Progenitor cell of endocrine pancreas (in vitro differentiated cells): ENCODE data around the gene STARD13. TPM values are rescaled to one million over a fixed set of nuclear protein-coding genes. Genes with fewer than 3 reads are reported as not detected.

Experiments used
- DNase-seq: peaks from one replicate; pipeline ENCODE4 v3.0.0; 2021; ENCODE audit warnings: low spot score; ENCODE audit not compliant: unreplicated experiment
- H3K27ac Mint-ChIP-seq: 2 replicates; pipeline ENCODE4 v1.8.0; 2021; ENCODE audit warnings: mild to moderate bottlenecking, moderate library complexity, mixed read lengths
- H3K27me3 Mint-ChIP-seq: 2 replicates; pipeline ENCODE4 v1.8.0; 2021; ENCODE audit warnings: mixed read lengths
- H3K36me3 Mint-ChIP-seq: 2 replicates; pipeline ENCODE4 v1.8.0; 2022; ENCODE audit warnings: mixed read lengths; ENCODE audit not compliant: insufficient read depth
- H3K4me1 Mint-ChIP-seq: 2 replicates; pipeline ENCODE4 v1.8.0; 2021; ENCODE audit warnings: low read depth, mixed read lengths
- H3K4me3 Mint-ChIP-seq: 2 replicates; pipeline ENCODE4 v1.8.0; 2021; ENCODE audit warnings: low read depth, mild to moderate bottlenecking, moderate library complexity, mixed read lengths
- H3K9me3 Mint-ChIP-seq: 2 replicates; pipeline ENCODE4 v1.8.0; 2021; ENCODE audit warnings: low read depth, mixed read lengths
- total RNA-seq: library from RNA; stranded (reverse); gene quantifications from 2 replicates; pipeline ENCODE4 v1.2.1, GENCODE V29; 2021
- TF ChIP-seq, protein P1 (sequence below): fragments of 200-600 bp; sonication (generic); IDR thresholded peaks from one replicate; pipeline ENCODE4 v1.5.0; 2021; ENCODE audit warnings: antibody characterized with exemption, mild to moderate bottlenecking; ENCODE audit not compliant: unreplicated experiment

STARD13 gene
- total RNA-seq, 1 donor from 2014 or later, result 11.7 TPM

DNA sequence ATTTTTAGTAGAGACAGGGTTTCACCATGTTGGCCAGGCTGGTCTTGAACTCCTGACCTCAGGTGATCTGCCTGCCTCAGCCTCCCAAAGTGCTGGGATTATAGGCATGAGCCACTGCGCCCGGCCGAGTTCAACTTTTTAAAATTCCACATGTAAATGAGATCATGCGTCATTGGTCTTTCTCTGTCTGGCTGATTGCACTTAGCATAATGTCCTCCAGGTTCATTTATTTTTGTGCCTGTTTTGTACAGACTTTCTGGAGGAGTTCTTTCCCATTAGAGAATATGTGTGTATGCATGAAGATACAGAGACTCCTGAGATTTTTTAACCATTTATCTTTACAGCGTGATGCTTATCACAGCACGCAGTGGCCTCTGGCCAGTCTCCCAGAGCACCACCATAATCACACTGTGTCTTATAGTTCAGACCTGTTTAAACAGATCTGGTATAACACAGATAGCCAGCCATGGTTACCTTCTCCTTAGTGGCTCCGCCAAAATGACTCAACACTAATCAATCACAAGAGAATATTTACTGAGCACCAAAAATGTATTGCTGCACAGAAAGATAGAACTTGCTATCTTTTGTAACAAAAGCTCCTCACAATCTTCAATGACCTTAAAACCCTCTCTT, 11.4 kb upstream of the STARD13 start:
- Mint-ChIP-seq H3K27ac (peak overlapping the region; percentile 20), H3K4me3 (no peak overlapping the region), H3K4me1 (peaks cover 9% of the 10 kb centered on the region), H3K36me3 (no peaks in the 10 kb centered on the region), H3K9me3 (no peaks in the 10 kb centered on the region), H3K27me3 (no peaks in the 10 kb centered on the region)
- TF ChIP-seq, protein P1, sequence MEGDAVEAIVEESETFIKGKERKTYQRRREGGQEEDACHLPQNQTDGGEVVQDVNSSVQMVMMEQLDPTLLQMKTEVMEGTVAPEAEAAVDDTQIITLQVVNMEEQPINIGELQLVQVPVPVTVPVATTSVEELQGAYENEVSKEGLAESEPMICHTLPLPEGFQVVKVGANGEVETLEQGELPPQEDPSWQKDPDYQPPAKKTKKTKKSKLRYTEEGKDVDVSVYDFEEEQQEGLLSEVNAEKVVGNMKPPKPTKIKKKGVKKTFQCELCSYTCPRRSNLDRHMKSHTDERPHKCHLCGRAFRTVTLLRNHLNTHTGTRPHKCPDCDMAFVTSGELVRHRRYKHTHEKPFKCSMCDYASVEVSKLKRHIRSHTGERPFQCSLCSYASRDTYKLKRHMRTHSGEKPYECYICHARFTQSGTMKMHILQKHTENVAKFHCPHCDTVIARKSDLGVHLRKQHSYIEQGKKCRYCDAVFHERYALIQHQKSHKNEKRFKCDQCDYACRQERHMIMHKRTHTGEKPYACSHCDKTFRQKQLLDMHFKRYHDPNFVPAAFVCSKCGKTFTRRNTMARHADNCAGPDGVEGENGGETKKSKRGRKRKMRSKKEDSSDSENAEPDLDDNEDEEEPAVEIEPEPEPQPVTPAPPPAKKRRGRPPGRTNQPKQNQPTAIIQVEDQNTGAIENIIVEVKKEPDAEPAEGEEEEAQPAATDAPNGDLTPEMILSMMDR, result no peak
- DNase-seq, result no peak

DNA sequence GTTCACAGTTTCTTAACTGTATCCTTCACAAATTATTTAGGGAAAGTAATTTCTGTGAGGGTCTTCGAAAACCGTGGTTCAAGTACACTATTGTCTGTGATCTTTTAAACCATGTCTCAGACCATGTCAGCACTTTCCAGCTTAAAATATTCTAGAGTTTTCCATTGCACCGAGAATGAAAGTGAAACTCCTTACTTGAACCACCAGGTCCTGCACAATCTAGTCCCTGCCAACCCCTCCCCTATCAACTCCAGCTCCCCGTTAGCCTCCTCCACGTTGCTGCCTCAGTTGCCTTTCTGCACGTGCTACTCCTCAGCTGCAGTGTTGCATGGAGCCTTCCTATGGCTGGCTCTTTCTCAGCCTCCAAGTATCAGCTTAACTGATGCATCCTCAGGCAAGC, 7.2 kb upstream of the STARD13 start:
- no peak for DNase-seq
- Mint-ChIP-seq H3K4me1 (peaks cover 7% of the 10 kb centered on the region), H3K36me3 (no peaks in the 10 kb centered on the region), H3K27me3 (peaks cover 10% of the 10 kb centered on the region), H3K9me3 (no peaks in the 10 kb centered on the region), H3K27ac (no peak overlapping the region), H3K4me3 (no peak overlapping the region)
- TF ChIP-seq, protein P1, result no peak

DNA sequence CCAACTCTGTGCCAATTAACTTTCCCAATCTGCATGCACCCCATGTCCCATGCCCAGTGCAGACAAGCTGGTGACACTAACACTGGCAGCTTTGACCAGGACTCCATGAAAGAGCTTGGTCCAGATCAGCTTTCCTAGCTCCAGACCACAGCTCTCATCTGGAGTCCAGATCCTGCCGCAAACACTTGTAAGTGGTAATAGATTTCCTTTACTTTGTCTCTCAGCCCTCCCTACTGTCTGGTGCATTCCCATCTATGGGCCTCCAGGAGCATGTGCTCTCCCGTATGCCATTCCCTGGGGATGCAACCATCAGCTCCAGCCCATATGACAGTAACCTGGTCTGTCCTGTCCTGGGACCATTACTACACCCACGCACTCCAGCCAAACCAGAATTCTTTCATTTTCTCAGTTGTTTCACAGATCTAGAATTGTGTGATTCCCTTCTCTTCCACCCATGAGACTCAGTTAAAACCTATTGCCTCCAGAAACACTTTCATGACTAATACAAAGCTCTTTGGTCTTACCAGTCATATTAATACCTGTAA, 4.9 kb upstream of the STARD13 start:
- no peaks in the 10 kb centered on the region for H3K9me3 Mint-ChIP-seq
- H3K4me1 Mint-ChIP-seq, result peaks cover 8% of the 10 kb centered on the region
- DNase-seq, result no peak
- TF ChIP-seq, protein P1, result no peak
- H3K27me3 Mint-ChIP-seq, result peaks cover 13% of the 10 kb centered on the region
- no peak overlapping the region for H3K4me3 Mint-ChIP-seq
- no peaks in the 10 kb centered on the region for H3K36me3 Mint-ChIP-seq
- no peak overlapping the region for H3K27ac Mint-ChIP-seq

DNA sequence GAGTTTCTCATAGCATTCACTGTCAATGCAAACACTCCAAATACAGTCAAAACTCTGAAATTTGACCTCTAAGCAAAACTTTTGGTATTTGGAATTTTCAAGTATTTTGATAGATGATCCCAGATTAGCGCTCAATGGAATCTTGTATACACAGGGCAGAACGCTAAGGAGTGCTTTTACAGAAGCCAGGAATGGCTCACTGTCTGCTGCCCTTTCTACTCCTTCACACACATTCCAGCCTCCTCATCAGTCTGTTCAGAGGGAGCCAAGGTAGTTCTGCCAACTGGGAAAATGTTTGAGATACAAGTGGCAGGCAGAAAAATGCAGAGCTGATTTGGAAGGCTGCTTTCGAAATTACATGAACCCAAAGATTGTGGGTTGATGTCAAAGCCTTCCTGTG, 4.4 kb upstream of the STARD13 start:
- DNase-seq, result no peak
- Mint-ChIP-seq H3K4me3 (no peak overlapping the region), H3K9me3 (no peaks in the 10 kb centered on the region), H3K27ac (no peak overlapping the region), H3K27me3 (peaks cover 13% of the 10 kb centered on the region), H3K36me3 (no peaks in the 10 kb centered on the region), H3K4me1 (peaks cover 10% of the 10 kb centered on the region)
- TF ChIP-seq, protein P1, result no peak

DNA sequence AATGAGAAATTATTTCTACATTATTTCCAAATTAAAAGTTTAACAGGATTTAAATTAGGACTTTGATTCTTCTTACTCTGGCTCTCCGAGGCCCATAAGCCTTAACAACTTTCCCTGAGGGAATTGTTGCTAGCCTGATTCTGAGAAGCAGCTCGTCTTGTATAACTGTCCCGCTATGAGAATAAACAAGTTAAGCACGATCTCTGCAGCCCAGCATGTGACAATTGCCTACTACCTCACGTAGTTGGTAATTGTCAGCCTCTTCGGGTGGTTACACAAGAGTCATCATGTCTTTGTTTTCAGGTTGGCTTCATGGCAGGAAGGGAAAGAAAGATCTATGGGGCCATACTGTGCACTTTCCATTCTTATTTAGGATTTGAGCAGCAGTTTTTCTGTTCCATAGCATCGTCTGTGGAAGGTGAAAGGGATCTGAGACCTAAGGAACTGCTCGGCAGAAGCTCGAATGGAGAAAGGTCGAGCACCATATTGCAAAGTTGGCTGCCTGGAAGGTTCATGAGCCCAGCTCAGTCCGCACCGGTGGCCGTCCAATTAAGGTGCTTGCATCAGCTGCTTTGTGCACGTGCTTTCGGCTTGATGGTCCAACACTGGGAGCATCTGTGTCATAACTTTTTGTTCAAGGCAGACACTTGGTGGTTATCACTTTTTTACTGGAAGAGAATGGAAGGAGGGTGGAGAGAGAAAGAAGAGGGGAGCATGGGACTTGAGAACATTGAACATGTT, 1.8 kb upstream of the STARD13 start:
- Mint-ChIP-seq H3K9me3 (no peaks in the 10 kb centered on the region), H3K4me3 (no peak overlapping the region), H3K27ac (no peak overlapping the region), H3K27me3 (peaks cover 13% of the 10 kb centered on the region), H3K36me3 (no peaks in the 10 kb centered on the region), H3K4me1 (peaks cover 17% of the 10 kb centered on the region)
- DNase-seq, result no peak
- TF ChIP-seq, protein P1, result no peak
